ENCODE data around the gene VCL. TPM values are rescaled to one million over a fixed set of nuclear protein-coding genes. Genes with fewer than 3 reads are reported as not detected.

The VCL gene
- total and polyA plus RNA-seq, 2 of the 8 experiments (the other 6 are each of a cell fraction or from before 2014, with no cell fraction given), result 119 to 377 TPM

DNA sequence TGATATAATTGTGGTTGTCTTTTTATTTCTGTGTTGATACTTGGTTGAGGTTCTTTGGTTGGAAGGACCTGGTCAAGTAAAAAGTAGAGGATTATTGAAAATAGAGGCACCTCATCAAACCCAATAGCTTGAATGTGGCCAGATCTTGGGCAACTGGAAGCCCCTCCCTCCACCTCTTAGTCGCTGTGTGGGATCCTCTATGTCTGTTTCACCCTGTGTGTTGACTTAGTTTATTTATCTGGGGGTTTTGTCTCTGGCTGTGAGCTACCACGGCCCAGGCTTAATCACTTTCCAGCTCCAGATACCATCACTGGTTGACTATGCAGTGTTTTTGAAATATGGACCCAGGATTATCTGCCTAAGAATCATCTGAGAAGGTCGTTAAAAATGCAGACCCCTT is 94.5 kb downstream of the VCL start:
- Histone ChIP-seq H2BK5ac (ENCODE audit: low read depth, low read length) (no peak overlapping the region), H3K18ac (ENCODE audit: extremely low read depth, low read length) (no peak overlapping the region), H3K4ac (replicated peaks; ENCODE audit: insufficient read length, low read depth, low read length) (no peak overlapping the region), H3K9ac (replicated peaks in 1 of 4; ENCODE audit: extremely low read depth in 1 of 4, low read depth in 3 of 4, low read length in 3 of 4) (no peak overlapping the region), H2BK15ac (ENCODE audit: low read length) (no peak overlapping the region), H3K27ac (ENCODE audit: low read depth, low read length) (no peak overlapping the region), H3K56ac (replicated peaks; ENCODE audit: insufficient read length, low read depth, low read length) (no peak overlapping the region), H3K4me1 (replicated peaks in 1 of 4; ENCODE audit: control insufficient read depth in 3 of 4, insufficient read depth in 4 of 4, low read length in 3 of 4) (no peaks in the 10 kb centered on the region), H3K36me3 (ENCODE audit: control insufficient read depth in 2 of 4, insufficient read depth in 4 of 4, low read length in 3 of 4) (peaks cover 36 to 83% (median 70%) of the 10 kb centered on the region in 4 experiments), H2BK120ac (replicated peaks; ENCODE audit: low read depth, low read length) (no peak overlapping the region), H4K91ac (replicated peaks; ENCODE audit: insufficient read length, low read length) (no peak overlapping the region), H3K79me1 (ENCODE audit: low read depth, low read length) (no peaks in the 10 kb centered on the region), H4K8ac (ENCODE audit: extremely low read depth, insufficient read depth, low read length) (no peak overlapping the region), H3K9me3 (ENCODE audit: insufficient read depth in 2 of 2, low read depth in 1 of 2, low read length in 1 of 2) (no peaks in the 10 kb centered on the region), H3K4me2 (ENCODE audit: insufficient read depth in 1 of 2, low read depth in 2 of 2, low read length in 2 of 2) (no peak overlapping the region), H3K79me2 (ENCODE audit: control insufficient read depth in 1 of 2, insufficient read depth in 2 of 2, low read length in 2 of 2) (no peaks in the 10 kb centered on the region; a peak in 1 of 4 replicates), H3K23me2 (ENCODE audit: low read depth, low read length) (no peaks in the 10 kb centered on the region), H2AFZ (ENCODE audit: low read length) (no peak overlapping the region), H4K5ac (ENCODE audit: insufficient read length, low read depth, low read length) (no peak overlapping the region), H2AK5ac (ENCODE audit: low read depth, low read length) (no peak overlapping the region), H2BK20ac (ENCODE audit: low read length) (no peak overlapping the region), H3K27me3 (replicated peaks in 1 of 4; ENCODE audit: control insufficient read depth in 3 of 4, extremely low read depth in 1 of 4, insufficient read depth in 3 of 4, low read length in 3 of 4) (no peaks in the 10 kb centered on the region), H3K23ac (ENCODE audit: insufficient read length) (no peak overlapping the region), H2BK12ac (ENCODE audit: low read depth, low read length) (no peak overlapping the region), H3K4me3 (ENCODE audit: extremely low read depth in 1 of 4, insufficient read depth in 2 of 4, low read depth in 3 of 4, low read length in 4 of 4) (no peak overlapping the region), H3K14ac (ENCODE audit: insufficient read length) (no peak overlapping the region), H4K20me1 (replicated peaks in 1 of 2; ENCODE audit: control insufficient read depth in 1 of 2, insufficient read depth in 2 of 2, low read length in 2 of 2) (no peaks in the 10 kb centered on the region)
- FAIRE-seq (no peak), DNase-seq (ENCODE audit: low read depth in 1 of 2, low spot score in 2 of 2) (no peak)
- 95% methylated on average over 3 of the region's 3 CpGs; no CpG with 5 or more reads in 1 of the 2 experiments for WGBS, 2 experiments (ENCODE audit: extremely low coverage in 1 of 2, insufficient coverage in 1 of 2, insufficient read length in 1 of 2, insufficient replicate concordance in 2 of 2, low coverage in 1 of 2, low lambda C conversion rate in 2 of 2, missing lambda C conversion rate in 1 of 2)
- ChIA-PET CTCF (ENCODE audit: partially characterized antibody) (interaction anchor here (1.9 to 2.8 kb wide), 2 partner anchors 11 to 15 kb away, joined by 5 to 15 read pairs; no protein-coding TSS in a partner anchor), POLR2A (ENCODE audit: partially characterized antibody) (interaction anchor here (1.4 to 1.8 kb wide), 3 partner anchors 11 to 92 kb away, joined by 3 to 5 read pairs (median 4); no protein-coding TSS in a partner anchor)
- TF ChIP-seq YY1 (IDR thresholded peaks at IDR 0.05; ENCODE audit: low read depth, low read length) (no peak), KDM5A (IDR thresholded peaks at IDR 0.05; ENCODE audit: low read length) (no peak)

All from H1 (cell line).